Smooth muscle cell (in vitro differentiated cells): ENCODE results near the gene SNX4. TPM values are rescaled to one million over a fixed set of nuclear protein-coding genes. Genes with fewer than 3 reads are reported as not detected.

Source experiments
- DNase-seq: peaks from one replicate; lab custom pipeline; 2025; ENCODE audit not compliant: unreplicated experiment; lab: John Stamatoyannopoulos, UW
- H2AFZ ChIP-seq: fragments of 200-600 bp; sonication (generic); 2 replicates; pipeline ENCODE4 v1.6.0; 2016; ENCODE audit warnings: antibody characterized with exemption, low read depth, mild to moderate bottlenecking
- H3F3A ChIP-seq: fragments of 200-600 bp; sonication (generic); 2 replicates; pipeline ENCODE4 v1.6.0; 2017; ENCODE audit warnings: antibody characterized with exemption, low read depth
- H3K27ac ChIP-seq: fragments of 200-600 bp; sonication (generic); 2 replicates; pipeline ENCODE4 v1.5.1; 2016; ENCODE audit warnings: low read depth, mild to moderate bottlenecking
- H3K27me3 ChIP-seq: fragments of 200-600 bp; sonication (generic); 2 replicates; pipeline ENCODE4 v1.6.1; 2016; ENCODE audit warnings: low read depth, mild to moderate bottlenecking
- H3K36me3 ChIP-seq: fragments of 200-600 bp; sonication (generic); 2 replicates; pipeline ENCODE4 v1.5.1; 2016; ENCODE audit warnings: low read depth
- H3K4me1 ChIP-seq: fragments of 200-600 bp; sonication (generic); 2 replicates; pipeline ENCODE4 v1.5.1; 2016; ENCODE audit warnings: low read depth
- H3K4me2 ChIP-seq: fragments of 200-600 bp; sonication (generic); 2 replicates; pipeline ENCODE4 v1.6.0; 2016; ENCODE audit warnings: mild to moderate bottlenecking
- H3K4me3 ChIP-seq: fragments of 200-600 bp; sonication (generic); 2 replicates; pipeline ENCODE4 v1.5.1; 2016; ENCODE audit warnings: mild to moderate bottlenecking
- H3K79me2 ChIP-seq: fragments of 200-600 bp; sonication (generic); 2 replicates; pipeline ENCODE4 v1.6.0; 2016; ENCODE audit warnings: low read depth, mild to moderate bottlenecking
- H3K9ac ChIP-seq: fragments of 200-600 bp; sonication (generic); 2 replicates; pipeline ENCODE4 v1.6.0; 2016; ENCODE audit warnings: low read depth
- H3K9me3 ChIP-seq: fragments of 200-600 bp; sonication (generic); replicated peaks from 2 replicates; pipeline ENCODE4 v1.5.1; 2016; ENCODE audit warnings: low read depth
- H4K20me1 ChIP-seq: fragments of 200-600 bp; sonication (generic); 2 replicates; pipeline ENCODE4 v1.6.0; 2016; ENCODE audit warnings: low read depth
- WGBS: methylation state at CpG from one replicate; pipeline ENCODE4 v1.1.7; 2016; ENCODE audit warnings: low lambda C conversion rate; 5-methylcytosine and 5-hydroxymethylcytosine counted together
- polyA plus RNA-seq: library from polyadenylated mRNA; unstranded; fragments of >200 nt; fragmentation: Nextera tagmentation; extraction: Ambion mirVana; gene quantifications from 2 replicates; pipeline ENCODE4 v1.2.1, GENCODE V29; 2016
- total RNA-seq: library from RNA; depleted of rRNA; stranded (reverse); fragments of >200 nt; gene quantifications from 2 replicates; pipeline ENCODE4 v1.2.3, GENCODE V29; 2014
- TF ChIP-seq, protein P1 (sequence below): fragments of 200-600 bp; sonication (generic); IDR thresholded peaks from 2 replicates; pipeline ENCODE4 v1.5.1; 2017; ENCODE audit warnings: borderline replicate concordance, mild to moderate bottlenecking, antibody characterized with exemption; ENCODE audit not compliant: insufficient read depth, poor library complexity, severe bottlenecking

The SNX4 gene
- total and polyA plus RNA-seq, 2 experiments from 2014 or later = 24.6 to 32.3 TPM

- H3K9ac ChIP-seq = no peak overlapping the region
- H3K4me2 ChIP-seq = no peak overlapping the region
- H3K9me3 ChIP-seq = peaks cover 4% of the 10 kb centered on the region
- H3K27ac ChIP-seq = no peak overlapping the region
- H2AFZ ChIP-seq = no peak overlapping the region
- peaks cover 10% of the 10 kb centered on the region for H3K36me3 ChIP-seq
- no peak overlapping the region for H3K4me3 ChIP-seq
- no peaks in the 10 kb centered on the region for H3K27me3 ChIP-seq
- peaks cover 99% of the 10 kb centered on the region for H3K79me2 ChIP-seq
- TF ChIP-seq, protein P1, sequence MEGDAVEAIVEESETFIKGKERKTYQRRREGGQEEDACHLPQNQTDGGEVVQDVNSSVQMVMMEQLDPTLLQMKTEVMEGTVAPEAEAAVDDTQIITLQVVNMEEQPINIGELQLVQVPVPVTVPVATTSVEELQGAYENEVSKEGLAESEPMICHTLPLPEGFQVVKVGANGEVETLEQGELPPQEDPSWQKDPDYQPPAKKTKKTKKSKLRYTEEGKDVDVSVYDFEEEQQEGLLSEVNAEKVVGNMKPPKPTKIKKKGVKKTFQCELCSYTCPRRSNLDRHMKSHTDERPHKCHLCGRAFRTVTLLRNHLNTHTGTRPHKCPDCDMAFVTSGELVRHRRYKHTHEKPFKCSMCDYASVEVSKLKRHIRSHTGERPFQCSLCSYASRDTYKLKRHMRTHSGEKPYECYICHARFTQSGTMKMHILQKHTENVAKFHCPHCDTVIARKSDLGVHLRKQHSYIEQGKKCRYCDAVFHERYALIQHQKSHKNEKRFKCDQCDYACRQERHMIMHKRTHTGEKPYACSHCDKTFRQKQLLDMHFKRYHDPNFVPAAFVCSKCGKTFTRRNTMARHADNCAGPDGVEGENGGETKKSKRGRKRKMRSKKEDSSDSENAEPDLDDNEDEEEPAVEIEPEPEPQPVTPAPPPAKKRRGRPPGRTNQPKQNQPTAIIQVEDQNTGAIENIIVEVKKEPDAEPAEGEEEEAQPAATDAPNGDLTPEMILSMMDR = no peak
- 68% methylated on average over 6 of the region's 6 CpGs for WGBS
- H3F3A ChIP-seq = no peaks in the 10 kb centered on the region
- peaks cover 4% of the 10 kb centered on the region for H3K4me1 ChIP-seq
- H4K20me1 ChIP-seq = peaks cover 43% of the 10 kb centered on the region
- no peak for DNase-seq
Observed at GRCh38 chr3:125513490-125514115, 6.4 kb downstream of the SNX4 start.

- H3K4me1 ChIP-seq = no peaks in the 10 kb centered on the region
- no peak overlapping the region for H3K4me3 ChIP-seq
- no peak overlapping the region for H3K9ac ChIP-seq
- DNase-seq = no peak
- H3F3A ChIP-seq = no peaks in the 10 kb centered on the region
- no peak overlapping the region for H3K4me2 ChIP-seq
- H3K36me3 ChIP-seq = peaks cover 20% of the 10 kb centered on the region
- peaks cover 35% of the 10 kb centered on the region for H4K20me1 ChIP-seq
- H3K79me2 ChIP-seq = peaks cover 99% of the 10 kb centered on the region
- 93% methylated on average over 4 of the region's 4 CpGs for WGBS
- TF ChIP-seq, protein P1 = no peak
- no peak overlapping the region for H2AFZ ChIP-seq
- peaks cover 10% of the 10 kb centered on the region for H3K9me3 ChIP-seq
- H3K27me3 ChIP-seq = no peaks in the 10 kb centered on the region
- H3K27ac ChIP-seq = no peak overlapping the region
Observed at GRCh38 chr3:125512135-125512920, 7.7 kb downstream of the SNX4 start.

GRCh38 chr3:125511420-125512118 lies 8.4 kb downstream of the SNX4 start:
- Histone ChIP-seq H4K20me1 (peaks cover 35% of the 10 kb centered on the region), H3K9ac (no peak overlapping the region), H3F3A (no peaks in the 10 kb centered on the region), H3K27ac (no peak overlapping the region), H3K27me3 (no peaks in the 10 kb centered on the region), H3K79me2 (peaks cover 100% of the 10 kb centered on the region), H2AFZ (no peak overlapping the region), H3K9me3 (peaks cover 10% of the 10 kb centered on the region), H3K4me1 (no peaks in the 10 kb centered on the region), H3K4me2 (no peak overlapping the region), H3K36me3 (peaks cover 23% of the 10 kb centered on the region), H3K4me3 (no peak overlapping the region)
- whole genome bisulfite sequencing = 67% methylated on average over 1 of the region's 1 CpG
- DNase-seq = no peak
- TF ChIP-seq, protein P1 = no peak
